Effector memory CD8-positive, alpha-beta T cell (primary cell): ENCODE results near the gene OGFRL1.
"Not testable (repeated sequence)": the region's sequence is repeated elsewhere in the genome, so short reads cannot be mapped to it uniquely, and the experiment has no call there.

Experiments
- ATAC-seq: fragments of 150-1000 bp; cut with Tn5 transposase; replicated peaks from 2 replicates; pipeline ENCODE4 v1.10.0; 2021; ENCODE audit warnings: mild to moderate bottlenecking, moderate library complexity
- DNase-seq, 3 experiments: peaks; one replicate each; pipeline ENCODE4 v3.0.0; 2021
- H3K27ac Mint-ChIP-seq, 2 donors: one replicate each; pipeline ENCODE4 v1.8.0; 2022; ENCODE audit warnings: mild to moderate bottlenecking in 2 of 2, mixed read lengths in 2 of 2, moderate library complexity in 2 of 2
- H3K27me3 Mint-ChIP-seq, 2 donors: one replicate each; pipeline ENCODE4 v1.8.0; 2022; ENCODE audit warnings: mixed read lengths in 2 of 2
- H3K36me3 Mint-ChIP-seq: one replicate; pipeline ENCODE4 v1.8.0; 2022; ENCODE audit warnings: mild to moderate bottlenecking, moderate library complexity, mixed read lengths; ENCODE audit not compliant: insufficient read depth
- H3K4me1 Mint-ChIP-seq, 2 donors: one replicate each; pipeline ENCODE4 v1.8.0; 2022; ENCODE audit warnings: low read depth in 2 of 2, mixed read lengths in 2 of 2
- H3K4me3 Mint-ChIP-seq, 2 donors: one replicate each; pipeline ENCODE4 v1.8.0; 2022; ENCODE audit warnings: mild to moderate bottlenecking in 2 of 2, mixed read lengths in 2 of 2, moderate library complexity in 2 of 2
- H3K9me3 Mint-ChIP-seq, 2 donors: one replicate each; pipeline ENCODE4 v1.8.0; 2022; ENCODE audit warnings: mixed read lengths in 2 of 2

The OGFRL1 gene

DNA sequence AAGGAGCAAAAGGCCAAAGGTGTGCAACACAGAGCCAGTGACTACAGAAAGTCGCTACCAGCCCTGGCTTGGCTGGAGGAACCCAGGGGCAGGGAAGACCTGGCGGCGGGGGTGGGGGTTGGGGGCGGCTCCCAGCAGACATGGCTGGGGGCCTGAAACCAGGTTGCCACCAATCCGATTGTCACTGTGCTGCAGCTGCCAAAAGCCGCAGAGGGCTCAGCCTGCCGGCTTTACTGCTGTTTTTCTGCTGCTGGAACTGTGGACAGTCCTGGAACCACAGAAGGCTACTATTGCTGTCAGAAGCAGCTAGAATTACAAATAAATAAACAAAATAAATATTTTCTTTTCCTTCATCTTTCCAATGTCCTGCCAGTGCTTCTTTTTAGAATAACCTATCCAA, 25.7 kb upstream of the OGFRL1 start:
- Mint-ChIP-seq H3K4me1 (no peaks in the 10 kb centered on the region), H3K9me3 (no peaks in the 10 kb centered on the region), H3K36me3 (no peaks in the 10 kb centered on the region), H3K27ac (no peak overlapping the region), H3K27me3 (peaks cover 19 to 25% of the 10 kb centered on the region in 2 donors), H3K4me3 (no peak overlapping the region)
- ATAC-seq (no peak), DNase-seq (no peak)

GRCh38 chr6:71266392-71266791, 22.2 kb upstream of the OGFRL1 start:
- not testable (repeated sequence) for H3K4me3 Mint-ChIP-seq, ATAC-seq, H3K27ac Mint-ChIP-seq, DNase-seq, H3K9me3 Mint-ChIP-seq, H3K4me1 Mint-ChIP-seq, H3K36me3 Mint-ChIP-seq
- peaks cover 22 to 23% of the 10 kb centered on the region in 2 donors for H3K27me3 Mint-ChIP-seq

GRCh38 chr6:71268735-71269437, 19.7 kb upstream of the OGFRL1 start:
- ATAC-seq = no peak
- H3K4me1 Mint-ChIP-seq = no peaks in the 10 kb centered on the region
- no peak for DNase-seq
- H3K27me3 Mint-ChIP-seq = peaks cover 16 to 22% of the 10 kb centered on the region in 2 donors
- no peaks in the 10 kb centered on the region for H3K36me3 Mint-ChIP-seq
- no peaks in the 10 kb centered on the region for H3K9me3 Mint-ChIP-seq
- H3K4me3 Mint-ChIP-seq = no peak overlapping the region
- H3K27ac Mint-ChIP-seq = no peak overlapping the region

DNA sequence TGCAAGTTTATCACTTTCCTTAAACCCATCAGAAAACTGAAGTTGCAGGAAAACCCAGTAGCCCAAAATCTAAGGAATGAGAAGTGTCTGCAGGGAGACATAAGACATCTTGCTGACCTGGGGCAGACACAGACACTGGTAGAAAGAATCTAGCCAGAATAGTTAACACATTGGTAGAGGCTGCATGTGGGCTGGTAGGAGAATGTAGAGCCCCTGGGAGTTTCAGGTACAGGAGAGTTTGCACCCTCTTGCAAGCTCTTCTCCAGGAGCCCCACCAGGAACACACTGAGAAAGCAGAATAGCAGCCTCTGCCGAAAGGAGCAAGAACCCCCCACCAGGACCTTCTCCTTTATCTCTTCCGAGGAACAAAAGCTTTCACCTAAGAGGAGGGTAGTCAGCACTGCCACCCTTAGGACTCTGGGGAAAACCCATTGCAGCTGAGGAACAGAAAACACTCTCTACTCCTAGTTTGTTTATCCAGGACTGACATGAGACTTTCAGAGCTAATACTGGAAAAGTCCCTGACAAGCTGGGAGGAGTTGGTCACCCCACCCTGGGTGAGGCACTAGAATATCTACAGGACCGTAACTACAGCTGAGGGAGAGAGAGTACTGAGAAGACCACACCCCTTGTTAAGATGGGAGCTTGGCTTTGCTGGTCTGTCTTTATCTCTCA, 10.5 kb upstream of the OGFRL1 start:
- ATAC-seq (no peak), DNase-seq (no peak)
- Mint-ChIP-seq H3K4me1 (no peaks in the 10 kb centered on the region), H3K9me3 (no peaks in the 10 kb centered on the region), H3K27ac (no peak overlapping the region), H3K27me3 (no peaks in the 10 kb centered on the region), H3K4me3 (no peak overlapping the region), H3K36me3 (no peaks in the 10 kb centered on the region)

DNA sequence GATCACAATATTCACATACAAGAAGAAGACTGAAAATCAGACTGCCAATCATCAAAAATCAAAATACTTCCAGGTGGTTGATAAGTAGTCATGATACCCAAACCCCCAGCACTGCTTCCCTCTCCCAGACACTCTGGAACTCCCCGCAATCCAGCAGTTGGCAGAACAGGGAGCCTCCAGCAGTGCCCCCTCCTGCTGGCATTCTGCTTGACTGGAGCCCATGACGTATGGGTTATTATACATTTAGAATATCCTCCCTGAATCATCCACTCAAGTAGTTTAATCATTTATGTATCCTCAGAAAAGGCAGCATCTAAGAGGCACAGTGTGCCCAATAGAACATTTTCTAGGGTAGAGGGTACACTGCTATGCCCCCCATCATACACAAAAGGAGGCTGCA, 9.3 kb upstream of the OGFRL1 start:
- Mint-ChIP-seq H3K4me1 (no peaks in the 10 kb centered on the region), H3K4me3 (no peak overlapping the region), H3K9me3 (no peaks in the 10 kb centered on the region), H3K27me3 (no peaks in the 10 kb centered on the region), H3K36me3 (no peaks in the 10 kb centered on the region), H3K27ac (no peak overlapping the region)
- ATAC-seq (no peak), DNase-seq (no peak)

DNA sequence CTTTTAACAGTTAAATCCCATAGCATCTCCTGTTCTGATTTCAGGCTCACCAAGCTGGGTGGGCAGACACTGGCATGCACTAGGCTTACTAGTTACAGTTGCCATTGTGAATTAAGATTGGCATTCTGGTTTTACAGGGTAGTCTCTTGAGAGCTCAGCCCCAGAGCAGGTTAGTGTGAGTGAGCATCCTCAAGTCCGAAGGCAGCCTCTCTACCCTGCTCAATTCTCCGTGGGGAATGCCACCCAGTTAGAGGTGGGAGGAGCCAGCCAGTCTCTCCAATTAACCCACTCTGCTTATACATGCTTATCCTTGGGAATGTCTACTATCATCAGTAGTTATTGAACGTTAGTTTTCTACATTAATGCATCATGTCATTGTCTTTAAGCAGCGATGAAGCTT, 8.9 kb upstream of the OGFRL1 start:
- ATAC-seq = no peak
- H3K4me1 Mint-ChIP-seq = no peaks in the 10 kb centered on the region
- no peak overlapping the region for H3K4me3 Mint-ChIP-seq

GRCh38 chr6:71280701-71281100, 7.9 kb upstream of the OGFRL1 start:
- Mint-ChIP-seq H3K9me3 (no peaks in the 10 kb centered on the region), H3K36me3 (no peaks in the 10 kb centered on the region), H3K4me1 (no peaks in the 10 kb centered on the region), H3K27ac (no peak overlapping the region), H3K4me3 (no peak overlapping the region), H3K27me3 (no peaks in the 10 kb centered on the region)
- ATAC-seq (no peak), DNase-seq (no peak)

More for the DNA sequence above, 8.9 kb upstream of the OGFRL1 start:
- Mint-ChIP-seq H3K27me3 (no peaks in the 10 kb centered on the region), H3K9me3 (no peaks in the 10 kb centered on the region), H3K36me3 (no peaks in the 10 kb centered on the region), H3K27ac (no peak overlapping the region)
- DNase-seq = no peak

DNA sequence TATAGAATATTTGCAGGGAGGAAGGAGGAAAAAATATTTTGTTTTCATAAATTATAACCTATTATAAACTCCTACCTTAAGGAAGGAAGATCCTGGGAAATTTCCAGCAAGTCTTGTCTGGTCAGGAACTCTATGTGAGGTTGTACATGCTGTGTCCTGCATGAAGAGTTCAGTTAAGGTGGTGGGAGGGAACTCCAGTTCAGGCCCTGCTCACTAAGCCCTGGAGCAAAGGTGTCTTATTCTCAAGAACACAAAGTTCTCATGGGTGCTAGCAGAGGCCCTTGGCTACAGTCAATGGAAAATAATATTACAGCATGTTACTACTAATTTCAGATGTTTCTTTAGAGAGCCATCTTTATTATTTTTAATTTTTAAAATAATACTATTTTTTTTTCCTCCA, 3.8 kb upstream of the OGFRL1 start:
- H3K27ac Mint-ChIP-seq = no peak overlapping the region
- DNase-seq (no peak), ATAC-seq (no peak)
- no peak overlapping the region for H3K4me3 Mint-ChIP-seq
- peaks cover 14% of the 10 kb centered on the region in 2 donors for H3K4me1 Mint-ChIP-seq
- no peaks in the 10 kb centered on the region for H3K27me3 Mint-ChIP-seq
- no peaks in the 10 kb centered on the region for H3K9me3 Mint-ChIP-seq
- H3K36me3 Mint-ChIP-seq = no peaks in the 10 kb centered on the region

- peaks cover 32 to 37% of the 10 kb centered on the region in 2 donors for H3K4me1 Mint-ChIP-seq
Observed at GRCh38 chr6:71287038-71287437, 1.6 kb upstream of the OGFRL1 start.

GRCh38 chr6:71287926-71288227, 734 bp upstream of the OGFRL1 start:
- no peaks in the 10 kb centered on the region for H3K27me3 Mint-ChIP-seq
- no peaks in the 10 kb centered on the region for H3K36me3 Mint-ChIP-seq
- peaks cover 34 to 40% of the 10 kb centered on the region in 2 donors for H3K4me1 Mint-ChIP-seq
- no peak for DNase-seq
- H3K9me3 Mint-ChIP-seq = no peaks in the 10 kb centered on the region
- ATAC-seq = no peak
- H3K27ac Mint-ChIP-seq = peak overlapping the region; percentile 73
- peak overlapping the region; percentile 68 to 75 for H3K4me3 Mint-ChIP-seq

More at GRCh38 chr6:71287038-71287437, 1.6 kb upstream of the OGFRL1 start:
- no peaks in the 10 kb centered on the region for H3K36me3 Mint-ChIP-seq
- peak overlapping the region; percentile 68 to 75 for H3K4me3 Mint-ChIP-seq
- no peaks in the 10 kb centered on the region for H3K9me3 Mint-ChIP-seq
- no peaks in the 10 kb centered on the region for H3K27me3 Mint-ChIP-seq
- DNase-seq (no peak), ATAC-seq (no peak)
- peak overlapping the region; percentile 73 for H3K27ac Mint-ChIP-seq

DNA sequence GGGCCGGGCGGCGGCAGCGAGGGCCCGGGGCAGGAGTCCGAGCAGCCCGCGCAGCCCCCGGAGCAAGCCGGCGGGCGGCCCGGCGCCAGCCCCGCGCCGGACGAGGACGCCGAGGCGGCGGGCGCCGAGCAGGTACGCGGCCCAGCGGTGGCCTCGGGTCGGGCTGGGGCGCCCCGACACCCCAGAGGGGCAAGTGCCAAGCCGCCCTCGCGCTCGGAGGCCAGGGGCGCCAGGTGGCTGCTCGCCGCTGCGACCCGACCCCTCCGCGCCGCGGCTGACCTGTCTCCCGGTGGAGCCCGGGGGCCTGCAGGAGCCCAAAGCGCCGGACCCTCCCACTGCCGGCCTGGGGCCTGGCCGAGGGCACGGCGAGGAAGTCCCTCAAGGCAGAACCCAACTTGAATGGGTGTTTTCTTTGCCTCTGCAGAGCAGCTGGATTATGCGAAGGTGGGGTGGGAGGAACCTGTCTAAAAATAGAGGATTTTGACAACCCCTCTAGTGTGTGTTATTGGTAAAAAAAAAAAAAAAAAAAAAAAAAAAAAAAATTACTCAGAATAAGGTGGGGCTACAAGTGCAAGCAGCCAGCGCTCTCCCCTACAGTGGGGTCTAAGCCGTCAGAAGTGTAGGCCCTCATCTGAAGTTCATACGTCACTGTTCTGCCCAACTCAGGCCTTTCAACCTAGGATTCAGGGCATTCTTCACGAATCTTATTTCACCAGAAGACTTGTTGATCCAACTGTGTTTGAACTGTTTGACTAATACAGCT, 609 bp downstream of the OGFRL1 start:
- H3K27ac Mint-ChIP-seq = peak overlapping the region; percentile 30 to 77
- peak overlapping the region; percentile 80 to 86 for H3K4me3 Mint-ChIP-seq
- H3K27me3 Mint-ChIP-seq = no peaks in the 10 kb centered on the region
- DNase-seq = peak in 2 of 3 experiments; percentile 5 to 27
- H3K36me3 Mint-ChIP-seq = peaks cover 4% of the 10 kb centered on the region
- no peaks in the 10 kb centered on the region for H3K9me3 Mint-ChIP-seq
- peaks cover 36 to 44% of the 10 kb centered on the region in 2 donors for H3K4me1 Mint-ChIP-seq
- peak; percentile 5 for ATAC-seq

GRCh38 chr6:71289802-71290175, 1.2 kb downstream of the OGFRL1 start:
- Mint-ChIP-seq H3K36me3 (peaks cover 7% of the 10 kb centered on the region), H3K4me3 (peak overlapping the region; percentile 80 to 86), H3K27me3 (no peaks in the 10 kb centered on the region), H3K27ac (peak overlapping the region; percentile 30 to 77), H3K4me1 (peaks cover 37 to 44% of the 10 kb centered on the region in 2 donors), H3K9me3 (no peaks in the 10 kb centered on the region)
- ATAC-seq (no peak), DNase-seq (no peak)

DNA sequence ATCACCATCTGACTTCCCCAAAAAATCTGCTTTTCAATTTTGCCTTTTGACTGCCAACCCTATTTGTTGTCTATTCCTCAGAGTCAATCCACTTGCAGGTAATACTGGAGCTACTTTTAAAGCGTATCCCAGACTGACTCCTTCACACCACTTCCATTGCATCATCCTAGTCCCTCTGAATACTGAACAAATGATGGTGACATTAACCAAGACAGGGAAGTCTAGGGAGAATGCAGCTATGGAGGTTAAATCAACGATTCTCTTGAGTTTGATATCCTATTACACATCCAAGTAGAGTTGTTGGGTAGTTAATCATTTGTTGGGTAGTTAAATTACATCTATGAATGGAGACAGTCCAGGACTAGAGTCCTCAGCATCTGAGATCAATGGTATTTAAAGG, 2.0 kb downstream of the OGFRL1 start:
- peak overlapping the region; percentile 80 to 86 for H3K4me3 Mint-ChIP-seq
- ATAC-seq (no peak), DNase-seq (no peak)
- H3K9me3 Mint-ChIP-seq = no peaks in the 10 kb centered on the region
- H3K27me3 Mint-ChIP-seq = no peaks in the 10 kb centered on the region
- H3K27ac Mint-ChIP-seq = peak overlapping the region; percentile 0 to 2
- H3K4me1 Mint-ChIP-seq = peaks cover 37 to 46% of the 10 kb centered on the region in 2 donors
- H3K36me3 Mint-ChIP-seq = peaks cover 8% of the 10 kb centered on the region

GRCh38 chr6:71292001-71292400, 3.4 kb downstream of the OGFRL1 start:
- no peaks in the 10 kb centered on the region for H3K27me3 Mint-ChIP-seq
- no peak overlapping the region for H3K27ac Mint-ChIP-seq
- H3K9me3 Mint-ChIP-seq = no peaks in the 10 kb centered on the region
- H3K36me3 Mint-ChIP-seq = peaks cover 17% of the 10 kb centered on the region
- DNase-seq = no peak
- no peak for ATAC-seq
- H3K4me1 Mint-ChIP-seq = peaks cover 37 to 50% of the 10 kb centered on the region in 2 donors
- H3K4me3 Mint-ChIP-seq = peak overlapping the region; percentile 18 to 19
